ENCODE results near the gene SMURF2. TPM values are rescaled to one million over a fixed set of nuclear protein-coding genes. Genes with fewer than 3 reads are reported as not detected.

The SMURF2 gene
- total and polyA plus RNA-seq, 9 of the 15 experiments (the other 6 are each of a cell fraction or from before 2014, with no cell fraction given) = 3.8 to 22.0 (median 14.8) TPM

DNA sequence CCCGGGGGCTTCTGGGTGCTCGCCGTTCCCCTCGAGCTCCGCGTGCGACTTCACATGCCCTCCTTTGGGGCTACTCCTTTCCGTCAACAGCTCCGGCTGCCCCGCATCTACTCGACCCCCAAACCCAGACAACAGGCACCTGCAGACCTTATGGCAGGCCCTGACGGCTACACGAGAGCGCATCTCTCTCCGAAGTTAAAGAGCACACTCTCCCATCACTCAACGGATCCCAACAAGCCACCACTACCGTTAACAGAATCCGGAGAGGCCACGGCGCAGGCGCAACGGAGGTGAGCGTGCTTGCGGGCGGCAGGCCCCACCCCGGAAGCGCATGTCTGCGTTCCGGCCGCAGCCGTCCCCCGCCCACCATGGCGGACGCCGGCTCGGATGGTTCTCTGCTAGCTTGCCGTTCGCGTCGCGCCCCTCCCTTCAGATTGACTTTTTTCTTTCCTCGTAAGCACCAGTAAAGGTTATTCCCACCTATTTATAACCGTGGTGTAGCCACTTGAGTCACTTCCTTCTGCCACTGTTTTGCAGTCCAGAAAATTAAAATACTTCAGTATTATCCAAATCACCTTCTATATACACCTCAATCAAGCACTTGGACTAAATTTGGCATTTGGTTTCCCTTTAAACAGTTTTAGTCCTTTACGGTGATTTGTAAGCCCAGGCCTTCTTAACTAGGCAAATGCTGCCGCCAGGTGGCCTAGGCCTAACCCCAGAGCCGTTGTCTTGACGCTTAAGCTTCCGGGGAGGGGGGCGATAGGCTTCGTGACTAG is 165.1 kb downstream of the SMURF2 start, which contains the start of gene POLG2 (continued):
- TF ChIP-seq, protein P1, sequence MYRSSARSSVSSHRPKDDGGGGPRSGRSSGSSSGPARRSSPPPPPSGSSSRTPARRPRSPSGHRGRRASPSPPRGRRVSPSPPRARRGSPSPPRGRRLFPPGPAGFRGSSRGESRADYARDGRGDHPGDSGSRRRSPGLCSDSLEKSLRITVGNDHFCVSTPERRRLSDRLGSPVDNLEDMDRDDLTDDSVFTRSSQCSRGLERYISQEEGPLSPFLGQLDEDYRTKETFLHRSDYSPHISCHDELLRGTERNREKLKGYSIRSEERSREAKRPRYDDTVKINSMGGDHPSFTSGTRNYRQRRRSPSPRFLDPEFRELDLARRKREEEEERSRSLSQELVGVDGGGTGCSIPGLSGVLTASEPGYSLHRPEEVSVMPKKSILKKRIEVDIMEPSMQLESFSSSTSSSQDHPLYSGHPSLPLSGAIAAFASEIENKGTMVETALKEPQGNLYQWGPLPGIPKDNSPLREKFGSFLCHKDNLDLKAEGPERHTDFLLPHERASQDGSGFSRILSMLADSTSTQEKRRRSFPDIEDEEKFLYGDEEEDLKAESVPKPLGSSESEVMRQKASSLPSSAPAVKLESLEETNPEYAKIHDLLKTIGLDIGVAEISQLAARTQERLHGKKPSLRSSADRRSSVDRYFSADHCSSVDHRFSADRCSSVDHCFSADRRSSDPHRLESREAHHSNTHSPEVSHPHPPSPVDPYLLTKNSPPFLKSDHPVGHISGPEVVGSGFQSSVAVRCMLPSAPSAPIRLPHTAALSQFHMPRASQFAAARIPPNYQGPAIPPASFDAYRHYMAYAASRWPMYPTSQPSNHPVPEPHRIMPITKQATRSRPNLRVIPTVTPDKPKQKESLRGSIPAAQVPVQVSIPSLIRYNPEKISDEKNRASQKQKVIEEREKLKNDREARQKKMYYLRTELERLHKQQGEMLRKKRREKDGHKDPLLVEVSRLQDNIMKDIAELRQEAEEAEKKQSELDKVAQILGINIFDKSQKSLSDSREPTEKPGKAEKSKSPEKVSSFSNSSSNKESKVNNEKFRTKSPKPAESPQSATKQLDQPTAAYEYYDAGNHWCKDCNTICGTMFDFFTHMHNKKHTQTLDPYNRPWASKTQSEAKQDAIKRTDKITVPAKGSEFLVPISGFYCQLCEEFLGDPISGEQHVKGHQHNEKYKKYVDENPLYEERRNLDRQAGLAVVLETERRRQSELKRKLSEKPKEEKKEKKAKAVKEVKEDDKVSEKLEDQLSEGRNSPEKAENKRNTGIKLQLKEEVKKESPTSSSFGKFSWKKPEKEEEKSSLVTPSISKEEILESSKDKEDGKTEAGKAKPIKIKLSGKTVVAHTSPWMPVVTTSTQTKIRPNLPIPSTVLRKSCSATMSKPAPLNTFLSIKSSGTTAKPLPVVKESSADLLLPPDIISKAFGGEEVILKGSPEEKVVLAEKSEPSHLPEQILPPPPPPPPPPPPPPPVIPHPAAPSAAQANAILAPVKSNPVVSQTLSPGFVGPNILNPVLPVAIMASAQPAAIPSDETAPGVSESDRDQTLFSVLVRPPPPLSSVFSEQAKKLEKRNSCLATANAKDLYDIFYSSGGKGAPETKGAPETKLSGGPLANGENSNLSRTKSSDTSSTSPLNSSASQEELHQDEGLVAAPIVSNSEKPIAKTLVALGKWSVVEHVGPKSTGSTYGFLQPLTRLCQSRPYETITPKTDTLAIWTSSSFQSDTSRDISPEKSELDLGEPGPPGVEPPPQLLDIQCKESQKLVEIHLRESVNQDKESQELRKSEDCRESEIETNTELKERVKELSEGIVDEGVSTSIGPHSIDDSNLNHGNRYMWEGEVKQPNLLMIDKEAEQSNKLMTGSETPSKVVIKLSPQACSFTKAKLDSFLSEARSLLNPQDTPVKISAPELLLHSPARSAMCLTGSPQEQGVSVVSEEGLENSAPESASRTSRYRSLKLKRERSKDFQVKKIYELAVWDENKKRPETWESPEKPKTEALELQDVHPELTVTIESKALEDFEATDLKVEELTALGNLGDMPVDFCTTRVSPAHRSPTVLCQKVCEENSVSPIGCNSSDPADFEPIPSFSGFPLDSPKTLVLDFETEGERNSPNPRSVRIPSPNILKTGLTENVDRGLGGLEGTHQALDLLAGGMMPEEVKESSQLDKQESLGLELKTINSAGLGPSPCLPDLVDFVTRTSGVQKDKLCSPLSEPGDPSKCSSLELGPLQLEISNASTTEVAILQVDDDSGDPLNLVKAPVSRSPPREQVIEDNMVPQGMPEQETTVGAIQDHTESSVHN (IDR thresholded peaks at IDR 0.05; ENCODE audit: borderline replicate concordance in 1 of 2, low read depth in 1 of 2) = no peak
- TF ChIP-seq, protein P2, sequence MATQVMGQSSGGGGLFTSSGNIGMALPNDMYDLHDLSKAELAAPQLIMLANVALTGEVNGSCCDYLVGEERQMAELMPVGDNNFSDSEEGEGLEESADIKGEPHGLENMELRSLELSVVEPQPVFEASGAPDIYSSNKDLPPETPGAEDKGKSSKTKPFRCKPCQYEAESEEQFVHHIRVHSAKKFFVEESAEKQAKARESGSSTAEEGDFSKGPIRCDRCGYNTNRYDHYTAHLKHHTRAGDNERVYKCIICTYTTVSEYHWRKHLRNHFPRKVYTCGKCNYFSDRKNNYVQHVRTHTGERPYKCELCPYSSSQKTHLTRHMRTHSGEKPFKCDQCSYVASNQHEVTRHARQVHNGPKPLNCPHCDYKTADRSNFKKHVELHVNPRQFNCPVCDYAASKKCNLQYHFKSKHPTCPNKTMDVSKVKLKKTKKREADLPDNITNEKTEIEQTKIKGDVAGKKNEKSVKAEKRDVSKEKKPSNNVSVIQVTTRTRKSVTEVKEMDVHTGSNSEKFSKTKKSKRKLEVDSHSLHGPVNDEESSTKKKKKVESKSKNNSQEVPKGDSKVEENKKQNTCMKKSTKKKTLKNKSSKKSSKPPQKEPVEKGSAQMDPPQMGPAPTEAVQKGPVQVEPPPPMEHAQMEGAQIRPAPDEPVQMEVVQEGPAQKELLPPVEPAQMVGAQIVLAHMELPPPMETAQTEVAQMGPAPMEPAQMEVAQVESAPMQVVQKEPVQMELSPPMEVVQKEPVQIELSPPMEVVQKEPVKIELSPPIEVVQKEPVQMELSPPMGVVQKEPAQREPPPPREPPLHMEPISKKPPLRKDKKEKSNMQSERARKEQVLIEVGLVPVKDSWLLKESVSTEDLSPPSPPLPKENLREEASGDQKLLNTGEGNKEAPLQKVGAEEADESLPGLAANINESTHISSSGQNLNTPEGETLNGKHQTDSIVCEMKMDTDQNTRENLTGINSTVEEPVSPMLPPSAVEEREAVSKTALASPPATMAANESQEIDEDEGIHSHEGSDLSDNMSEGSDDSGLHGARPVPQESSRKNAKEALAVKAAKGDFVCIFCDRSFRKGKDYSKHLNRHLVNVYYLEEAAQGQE (IDR thresholded peaks at IDR 0.05; ENCODE audit: borderline replicate concordance) = peak; percentile 57; the same call in 1 of the 2 replicates
- TF ChIP-seq, protein P2 (CRISPR knock-in tag; IDR thresholded peaks at IDR 0.05; ENCODE audit: low read depth) = 0 out of 2 replicates have a peak, but pooled peaks have one; percentile 34
- TF ChIP-seq ZNF316 (IDR thresholded peaks at IDR 0.05) = no peak
- no peak for TF ChIP-seq EZH2 (IDR thresholded peaks at IDR 0.05; ENCODE audit: borderline replicate concordance, low read depth, low read length)
- peak; percentile 27 to 55; a peak in 1 of 4 replicates for TF ChIP-seq SRF (CRISPR knock-in tag; IDR thresholded peaks at IDR 0.05)
- no peak for TF ChIP-seq PRMT5 (CRISPR knock-in tag; IDR thresholded peaks at IDR 0.05)
- TF ChIP-seq ZBTB8A (IDR thresholded peaks at IDR 0.05; ENCODE audit: partially characterized antibody) = no peak
- TF ChIP-seq RFX1 (IDR thresholded peaks at IDR 0.05) = peak; percentile 46; the same call in 1 of the 2 replicates
- TF ChIP-seq SAP30 (IDR thresholded peaks at IDR 0.05; ENCODE audit: borderline replicate concordance, insufficient read depth, low read depth, low read length, poor library complexity, severe bottlenecking) = peak; percentile 72

All from K562 (cell line).